Activated naive CD4-positive, alpha-beta T cell treated with anti-CD3 and anti-CD28 coated beads, Interleukin-2, amount 10 ng/mL, durations not matched to agents 7 days and 5 days (primary cell): ENCODE measurements around the gene CCL4L2.
"Not testable (repeated sequence)": the region's sequence is repeated elsewhere in the genome, so short reads cannot be mapped to it uniquely, and the experiment has no call there.

Experiments
- CTCF ChIA-PET: fragments of 350-600 bp; sonication (Branson Sonifier 250); formaldehyde crosslinking; loops from one replicate; lab custom pipeline; 2021; ENCODE audit warnings: antibody characterized with exemption; lab: Charles Lee
- DNase-seq: peaks from one replicate; pipeline ENCODE4 v3.0.0-alpha.2; 2020
- H3K27ac Mint-ChIP-seq: one replicate; pipeline ENCODE4 v1.8.0; 2021; ENCODE audit warnings: mild to moderate bottlenecking, moderate library complexity, mixed read lengths
- H3K27me3 Mint-ChIP-seq: one replicate; pipeline ENCODE4 v1.8.0; 2021; ENCODE audit warnings: mild to moderate bottlenecking, mixed read lengths
- H3K36me3 Mint-ChIP-seq: one replicate; pipeline ENCODE4 v1.8.0; 2021; ENCODE audit warnings: mixed read lengths
- H3K4me1 Mint-ChIP-seq: one replicate; pipeline ENCODE4 v1.8.0; 2021; ENCODE audit warnings: mixed read lengths
- H3K4me3 Mint-ChIP-seq: one replicate; pipeline ENCODE4 v1.8.0; 2021; ENCODE audit warnings: mild to moderate bottlenecking, moderate library complexity, mixed read lengths
- H3K9me3 Mint-ChIP-seq: one replicate; pipeline ENCODE4 v1.8.0; 2021; ENCODE audit warnings: mixed read lengths

Gene CCL4L2

DNA sequence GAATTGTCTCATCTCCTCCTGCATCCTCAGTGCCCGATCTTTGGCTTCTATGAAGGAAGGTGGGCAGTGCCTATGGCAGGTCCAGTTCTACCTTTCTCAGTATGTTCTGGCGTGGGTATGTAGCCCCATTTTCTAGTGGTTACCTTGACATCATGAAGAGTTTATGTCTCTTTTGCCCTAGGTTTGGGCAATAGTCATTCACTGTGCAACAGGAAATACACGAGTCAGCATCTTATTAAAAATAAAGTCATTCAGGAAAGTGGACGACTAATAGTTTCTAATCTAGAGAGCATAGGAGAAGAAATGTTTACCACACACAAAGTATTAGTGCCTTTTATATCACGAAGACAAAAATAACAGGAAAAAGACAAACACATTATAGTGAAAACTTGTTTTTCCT lies 20.9 kb upstream of the CCL4L2 start:
- H3K9me3 Mint-ChIP-seq, DNase-seq, H3K36me3 Mint-ChIP-seq, H3K4me1 Mint-ChIP-seq, H3K27ac Mint-ChIP-seq, CTCF ChIA-PET, H3K4me3 Mint-ChIP-seq: not testable (repeated sequence)
- peaks cover 56% of the 10 kb centered on the region for H3K27me3 Mint-ChIP-seq

DNA sequence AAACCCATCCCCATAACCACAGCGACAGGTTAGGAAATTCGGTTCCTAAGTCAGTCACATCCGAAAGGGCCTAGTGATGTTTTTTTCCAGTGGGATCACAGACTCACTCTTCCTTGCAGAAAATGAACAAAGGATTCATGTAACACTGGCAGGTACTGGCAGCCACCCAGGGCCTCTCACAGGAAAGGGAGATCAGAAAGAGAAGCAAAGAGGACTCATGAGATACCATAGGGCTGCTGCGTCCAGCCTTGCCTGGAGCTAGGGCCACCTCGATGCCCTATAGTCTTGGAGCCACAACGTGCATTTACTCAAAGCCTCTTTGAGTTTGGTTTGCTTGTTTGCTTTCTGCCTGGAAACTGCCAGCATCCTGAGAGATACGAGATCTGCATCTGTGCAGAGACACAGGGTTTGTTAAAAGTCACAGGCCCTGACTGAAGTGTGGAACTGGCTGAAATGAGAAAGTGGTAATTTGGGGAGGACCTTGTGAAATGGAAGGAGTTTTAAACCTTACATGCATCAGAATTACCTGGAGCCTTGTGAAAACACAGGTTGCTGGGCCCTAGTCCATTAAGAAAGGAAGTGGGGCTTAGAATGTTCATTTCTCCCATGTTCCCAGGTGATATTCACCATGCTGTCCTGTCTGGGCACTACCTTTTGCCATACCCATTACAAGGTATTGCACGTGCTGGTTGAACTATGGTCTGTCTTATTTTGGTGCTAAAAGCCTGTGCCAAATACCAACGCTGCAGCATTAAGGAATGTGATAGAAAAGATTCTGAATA lies 20.1 kb upstream of the CCL4L2 start:
- H3K27ac Mint-ChIP-seq, H3K36me3 Mint-ChIP-seq, H3K4me1 Mint-ChIP-seq, H3K4me3 Mint-ChIP-seq, CTCF ChIA-PET, H3K9me3 Mint-ChIP-seq, DNase-seq: not testable (repeated sequence)
- peaks cover 60% of the 10 kb centered on the region for H3K27me3 Mint-ChIP-seq

DNA sequence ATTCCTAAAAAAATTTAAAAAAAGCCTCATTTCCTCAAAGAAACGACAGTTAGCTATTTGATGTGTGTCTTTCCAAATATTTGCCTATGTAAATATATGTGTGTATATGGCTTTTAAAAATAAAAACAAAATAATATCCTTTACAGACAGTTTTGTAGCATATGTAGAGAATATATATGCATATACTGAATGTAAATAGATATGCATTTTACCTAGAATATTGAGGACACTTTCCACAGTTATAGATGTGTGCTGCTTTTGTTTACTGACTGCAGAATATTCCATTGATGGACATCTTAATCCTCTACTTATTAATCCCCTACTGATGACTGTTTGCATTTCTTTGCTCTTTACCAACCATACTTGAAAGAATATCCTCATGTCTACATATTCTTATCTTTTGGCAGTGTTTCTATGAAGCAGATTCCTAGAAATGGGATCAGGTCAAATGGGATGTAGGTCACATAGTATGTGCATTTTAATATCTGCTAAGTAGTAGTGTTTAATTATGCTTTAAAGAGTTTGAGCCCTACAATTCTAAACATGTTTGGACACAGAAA lies 17.6 kb upstream of the CCL4L2 start:
- CTCF ChIA-PET, result no interaction called here
- H3K9me3 Mint-ChIP-seq, result no peaks in the 10 kb centered on the region
- no peak overlapping the region for H3K27ac Mint-ChIP-seq
- H3K36me3 Mint-ChIP-seq, result no peaks in the 10 kb centered on the region
- peaks cover 2% of the 10 kb centered on the region for H3K4me1 Mint-ChIP-seq
- no peak for DNase-seq
- peaks cover 56% of the 10 kb centered on the region for H3K27me3 Mint-ChIP-seq
- no peak overlapping the region for H3K4me3 Mint-ChIP-seq

DNA sequence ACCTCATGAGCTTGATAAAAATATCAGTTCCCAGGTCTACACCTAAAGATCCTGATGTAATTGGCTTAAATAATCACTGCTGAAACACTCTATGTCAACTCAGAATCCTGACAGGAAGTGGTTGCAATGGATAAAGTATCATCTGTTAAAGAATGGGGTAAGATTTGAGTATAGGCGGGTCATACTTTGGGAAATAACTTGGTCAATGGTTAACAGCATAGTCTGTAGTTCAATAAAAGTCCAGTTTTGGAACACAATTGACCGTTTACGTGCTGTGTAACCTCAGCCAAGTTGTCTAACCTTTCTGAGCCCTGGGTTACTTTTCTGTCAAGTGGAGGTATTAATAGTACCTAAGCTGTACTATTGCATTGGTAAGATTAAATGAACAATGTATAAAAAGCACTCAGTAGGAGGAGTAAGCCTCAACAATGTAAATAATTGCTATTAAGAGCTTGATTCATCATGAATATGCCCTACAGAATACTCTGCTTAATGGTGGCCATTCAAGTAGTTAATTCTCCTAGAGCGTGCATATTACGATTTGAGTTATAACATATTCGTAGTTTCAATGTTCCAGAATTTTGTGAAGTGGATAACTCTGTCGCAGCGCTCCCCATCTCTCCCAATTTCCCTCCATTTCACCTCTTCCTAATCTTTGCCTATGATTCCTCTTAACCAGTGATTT lies 16.6 kb upstream of the CCL4L2 start:
- CTCF ChIA-PET, H3K9me3 Mint-ChIP-seq, H3K27ac Mint-ChIP-seq, H3K36me3 Mint-ChIP-seq, DNase-seq, H3K4me1 Mint-ChIP-seq, H3K4me3 Mint-ChIP-seq: not testable (repeated sequence)
- H3K27me3 Mint-ChIP-seq, result peaks cover 58% of the 10 kb centered on the region

DNA sequence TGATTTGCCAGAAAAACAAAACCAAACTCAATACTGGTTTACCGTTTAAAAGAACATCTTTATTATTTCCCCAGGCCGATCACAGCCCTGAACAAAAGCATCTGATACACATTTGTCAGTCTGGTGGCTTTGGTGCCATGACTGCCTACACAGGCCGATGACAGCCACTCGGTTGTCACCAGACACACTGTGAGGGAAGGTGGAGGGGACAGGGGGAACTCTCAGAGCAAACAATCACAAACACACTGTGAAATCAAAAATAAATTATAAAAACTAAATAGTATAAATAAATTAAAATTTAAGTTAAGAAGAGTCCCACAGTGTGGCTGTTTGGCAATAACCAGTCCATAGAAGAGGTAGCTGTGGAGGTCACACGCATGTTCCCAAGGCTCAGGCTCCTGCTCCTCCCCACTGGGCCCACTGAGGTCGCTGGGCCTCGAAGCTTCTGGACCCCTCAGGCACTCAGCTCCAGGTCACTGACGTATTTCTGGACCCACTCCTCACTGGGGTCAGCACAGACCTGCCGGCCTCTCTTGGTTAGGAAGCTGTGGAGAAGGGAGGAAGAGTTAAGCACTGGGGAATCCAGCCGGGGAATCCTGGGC lies 15.9 kb upstream of the CCL4L2 start:
- H3K4me3 Mint-ChIP-seq, H3K4me1 Mint-ChIP-seq, H3K36me3 Mint-ChIP-seq, DNase-seq, H3K9me3 Mint-ChIP-seq, H3K27ac Mint-ChIP-seq: not testable (repeated sequence)
- H3K27me3 Mint-ChIP-seq, result peaks cover 58% of the 10 kb centered on the region
- CTCF ChIA-PET, result interaction anchor here (1.1 kb wide), 1 partner anchor 11 kb away, joined by 3 read pairs; no protein-coding TSS in a partner anchor

DNA sequence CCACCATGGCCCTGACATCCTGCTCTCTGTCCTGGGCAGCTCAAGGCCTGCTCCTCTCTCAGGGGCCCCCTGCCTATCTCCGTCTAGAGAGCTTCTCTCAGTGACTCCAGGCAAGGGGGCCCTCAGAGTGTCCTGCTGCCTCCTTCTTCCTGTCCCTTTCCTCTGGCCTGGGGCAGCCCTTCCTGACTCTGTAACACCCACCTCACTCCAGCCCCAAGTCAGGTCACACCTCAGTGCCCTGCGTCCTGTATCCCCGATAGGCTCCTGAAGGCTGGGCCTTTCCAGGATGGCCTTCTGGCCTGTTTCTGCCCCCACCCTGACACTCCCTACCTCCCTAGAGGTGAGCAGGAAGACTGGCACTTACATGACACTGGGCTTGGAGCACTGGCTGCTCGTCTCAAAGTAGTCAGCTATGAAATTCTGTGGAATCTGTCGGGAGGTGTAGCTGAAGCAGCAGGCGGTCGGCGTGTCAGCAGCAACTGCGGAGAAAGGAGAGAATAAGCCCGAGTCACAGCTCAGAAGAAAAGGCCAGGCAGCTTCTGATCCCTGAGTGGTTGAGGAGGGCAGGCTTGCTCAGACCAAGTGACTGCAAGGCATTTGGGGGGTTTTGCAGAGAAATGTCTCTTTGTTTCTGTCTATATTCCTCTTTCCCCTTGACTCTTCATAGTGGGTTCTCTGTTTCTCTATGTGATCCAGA lies 15.3 kb upstream of the CCL4L2 start:
- no peak overlapping the region for H3K27ac Mint-ChIP-seq
- H3K4me3 Mint-ChIP-seq, result no peak overlapping the region
- no peaks in the 10 kb centered on the region for H3K36me3 Mint-ChIP-seq
- peaks cover 2% of the 10 kb centered on the region for H3K4me1 Mint-ChIP-seq
- H3K27me3 Mint-ChIP-seq, result peaks cover 54% of the 10 kb centered on the region
- H3K9me3 Mint-ChIP-seq, result no peaks in the 10 kb centered on the region
- no peak for DNase-seq
- CTCF ChIA-PET, result interaction anchor here (1.1 kb wide), 1 partner anchor 11 kb away, joined by 3 read pairs; no protein-coding TSS in a partner anchor

DNA sequence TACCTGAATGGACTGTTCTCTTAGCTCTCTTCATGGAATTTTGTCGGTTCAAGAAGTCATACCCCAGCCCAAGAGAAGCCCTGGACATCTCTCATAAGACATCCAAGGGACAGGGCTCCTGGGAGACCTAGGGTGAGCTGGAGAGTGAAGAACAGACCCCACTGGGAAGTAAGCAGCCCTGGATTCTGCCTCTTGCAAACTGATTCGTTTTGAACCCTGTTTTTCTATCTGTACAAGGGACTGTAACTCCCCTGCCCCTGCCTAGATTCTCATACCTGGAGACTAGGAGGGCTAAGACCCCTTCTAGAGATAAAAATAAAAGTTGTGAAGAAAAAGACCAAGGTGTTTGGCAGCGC lies 14.8 kb upstream of the CCL4L2 start:
- peaks cover 2% of the 10 kb centered on the region for H3K4me1 Mint-ChIP-seq
- no peaks in the 10 kb centered on the region for H3K9me3 Mint-ChIP-seq
- no peak for DNase-seq
- no peaks in the 10 kb centered on the region for H3K36me3 Mint-ChIP-seq
- CTCF ChIA-PET, result interaction anchor here (1.1 kb wide), 1 partner anchor 12 kb away, joined by 3 read pairs; no protein-coding TSS in a partner anchor
- peaks cover 56% of the 10 kb centered on the region for H3K27me3 Mint-ChIP-seq
- H3K27ac Mint-ChIP-seq, result no peak overlapping the region
- no peak overlapping the region for H3K4me3 Mint-ChIP-seq

DNA sequence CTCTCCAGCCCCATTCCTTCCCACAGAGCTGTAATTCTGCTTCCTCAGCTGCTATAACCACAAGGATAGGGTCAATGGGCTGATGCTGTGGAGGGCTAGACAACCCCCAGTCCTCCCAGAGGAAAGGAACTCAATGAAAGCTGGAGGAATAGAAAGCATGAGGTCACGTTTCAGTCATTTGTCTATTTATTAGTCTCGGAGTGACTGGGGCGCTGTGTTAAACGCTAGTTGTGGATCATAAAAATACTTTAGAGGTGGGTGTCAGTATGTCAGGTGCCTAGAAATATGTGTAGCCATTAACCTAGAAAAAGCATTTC lies 13.5 kb upstream of the CCL4L2 start:
- H3K4me3 Mint-ChIP-seq, result no peak overlapping the region
- DNase-seq, result no peak
- H3K27me3 Mint-ChIP-seq, result peaks cover 57% of the 10 kb centered on the region
- no peaks in the 10 kb centered on the region for H3K9me3 Mint-ChIP-seq
- no peak overlapping the region for H3K27ac Mint-ChIP-seq
- H3K4me1 Mint-ChIP-seq, result peaks cover 4% of the 10 kb centered on the region
- H3K36me3 Mint-ChIP-seq, result no peaks in the 10 kb centered on the region
- CTCF ChIA-PET, result no interaction called here

DNA sequence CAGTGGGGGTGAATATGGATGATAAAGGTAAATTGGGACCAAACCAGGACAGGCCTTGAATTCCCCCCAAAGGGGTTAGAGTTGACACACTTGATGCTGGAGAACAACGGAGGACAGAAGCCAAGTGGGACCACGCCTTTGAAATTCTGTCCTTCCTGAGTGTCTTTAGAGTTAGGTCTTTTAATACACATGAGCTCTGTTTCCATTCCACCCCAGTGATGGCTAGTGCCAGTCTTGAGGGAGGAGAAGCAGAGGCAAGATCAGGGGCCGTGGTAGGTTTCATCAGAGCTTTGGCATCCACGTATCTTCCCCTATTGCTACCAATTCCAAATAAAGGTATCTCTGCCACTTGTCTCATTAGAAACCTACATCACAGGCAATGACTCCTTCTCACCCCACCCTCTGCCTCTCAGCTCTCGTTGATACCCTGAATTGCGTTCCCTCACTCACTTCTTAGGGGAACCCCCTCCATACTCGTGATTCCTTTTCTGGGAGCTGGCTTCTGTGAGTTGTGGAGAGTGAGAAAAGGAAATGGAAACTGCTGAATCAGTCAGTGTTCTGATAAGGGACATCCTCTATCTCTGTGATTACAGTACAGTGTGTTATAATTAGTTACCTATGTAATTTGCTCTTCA lies 11.9 kb upstream of the CCL4L2 start:
- no peak overlapping the region for H3K4me3 Mint-ChIP-seq
- H3K9me3 Mint-ChIP-seq, result no peaks in the 10 kb centered on the region
- H3K36me3 Mint-ChIP-seq, result no peaks in the 10 kb centered on the region
- peaks cover 4% of the 10 kb centered on the region for H3K4me1 Mint-ChIP-seq
- DNase-seq, result no peak
- CTCF ChIA-PET, result no interaction called here
- no peak overlapping the region for H3K27ac Mint-ChIP-seq
- H3K27me3 Mint-ChIP-seq, result peaks cover 58% of the 10 kb centered on the region

DNA sequence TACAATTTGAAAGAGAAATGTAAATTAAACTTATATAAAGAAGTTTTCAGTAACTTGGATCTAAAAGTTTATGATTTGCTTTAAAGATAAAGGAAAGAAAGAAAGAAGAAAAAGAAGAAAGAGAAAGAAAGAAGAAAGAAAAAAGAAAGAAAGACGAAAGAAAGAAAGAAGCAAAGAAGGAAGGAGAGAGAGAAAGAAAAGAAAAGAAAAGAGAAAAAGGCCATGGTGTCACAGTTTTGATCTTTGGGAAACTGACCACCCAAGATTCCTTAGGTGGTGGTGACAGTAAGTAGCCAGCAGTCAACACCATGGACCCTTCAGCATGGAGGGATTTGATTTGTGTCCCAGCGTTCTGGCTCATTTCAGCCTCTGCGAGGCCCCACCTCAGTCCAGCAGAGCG lies 9.8 kb upstream of the CCL4L2 start:
- H3K36me3 Mint-ChIP-seq, H3K27ac Mint-ChIP-seq, CTCF ChIA-PET: not testable (repeated sequence)

DNA sequence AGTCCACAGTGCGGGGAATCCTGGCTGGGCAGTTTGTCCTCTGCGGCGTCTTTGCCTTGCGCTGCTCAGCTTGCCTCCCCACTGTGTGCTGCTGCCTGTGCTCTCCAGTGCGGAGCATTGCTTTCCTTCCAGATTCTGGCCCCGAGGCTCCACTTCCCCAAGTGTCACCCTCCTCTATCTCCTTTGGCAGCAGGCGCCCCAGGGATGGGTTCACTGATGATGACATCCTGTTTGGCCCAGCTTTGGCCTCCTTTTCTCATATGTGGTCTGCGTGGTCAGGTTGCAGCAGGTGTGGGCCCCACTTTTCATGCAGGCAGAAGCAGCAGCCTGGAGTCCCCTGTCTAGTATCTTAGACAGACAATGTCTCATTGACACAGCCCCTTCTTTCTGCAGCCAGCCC lies 9.4 kb upstream of the CCL4L2 start:
- H3K4me3 Mint-ChIP-seq, H3K27ac Mint-ChIP-seq, H3K9me3 Mint-ChIP-seq, H3K36me3 Mint-ChIP-seq, H3K4me1 Mint-ChIP-seq, CTCF ChIA-PET, DNase-seq: not testable (repeated sequence)
- H3K27me3 Mint-ChIP-seq, result peaks cover 46% of the 10 kb centered on the region

More for the DNA sequence above, 9.8 kb upstream of the CCL4L2 start:
- H3K9me3 Mint-ChIP-seq, H3K4me3 Mint-ChIP-seq, DNase-seq, H3K4me1 Mint-ChIP-seq: not testable (repeated sequence)
- H3K27me3 Mint-ChIP-seq, result peaks cover 49% of the 10 kb centered on the region

DNA sequence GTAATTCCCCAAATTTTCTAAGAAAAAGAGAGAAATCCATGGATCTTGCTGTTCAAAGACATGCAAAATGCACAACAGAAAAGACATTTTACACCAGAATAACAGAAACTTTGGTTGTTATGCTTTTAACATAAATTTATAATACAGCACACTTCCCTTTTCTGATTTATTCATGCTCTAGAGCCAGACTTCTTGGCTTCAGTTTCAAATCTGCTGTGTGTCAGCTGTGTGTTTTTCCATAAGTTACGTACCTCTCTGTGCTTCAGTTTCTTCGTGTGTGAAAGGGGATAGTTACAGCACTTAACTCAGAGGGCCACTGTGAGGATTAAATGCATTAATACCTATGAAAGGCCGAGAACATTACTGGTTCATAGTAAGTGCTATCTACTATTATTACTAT lies 7.5 kb upstream of the CCL4L2 start:
- Mint-ChIP-seq H3K36me3 (no peaks in the 10 kb centered on the region), H3K27me3 (peaks cover 36% of the 10 kb centered on the region), H3K4me3 (no peak overlapping the region), H3K9me3 (no peaks in the 10 kb centered on the region), H3K27ac (no peak overlapping the region), H3K4me1 (peaks cover 4% of the 10 kb centered on the region)
- CTCF ChIA-PET, result no interaction called here
- no peak for DNase-seq

DNA sequence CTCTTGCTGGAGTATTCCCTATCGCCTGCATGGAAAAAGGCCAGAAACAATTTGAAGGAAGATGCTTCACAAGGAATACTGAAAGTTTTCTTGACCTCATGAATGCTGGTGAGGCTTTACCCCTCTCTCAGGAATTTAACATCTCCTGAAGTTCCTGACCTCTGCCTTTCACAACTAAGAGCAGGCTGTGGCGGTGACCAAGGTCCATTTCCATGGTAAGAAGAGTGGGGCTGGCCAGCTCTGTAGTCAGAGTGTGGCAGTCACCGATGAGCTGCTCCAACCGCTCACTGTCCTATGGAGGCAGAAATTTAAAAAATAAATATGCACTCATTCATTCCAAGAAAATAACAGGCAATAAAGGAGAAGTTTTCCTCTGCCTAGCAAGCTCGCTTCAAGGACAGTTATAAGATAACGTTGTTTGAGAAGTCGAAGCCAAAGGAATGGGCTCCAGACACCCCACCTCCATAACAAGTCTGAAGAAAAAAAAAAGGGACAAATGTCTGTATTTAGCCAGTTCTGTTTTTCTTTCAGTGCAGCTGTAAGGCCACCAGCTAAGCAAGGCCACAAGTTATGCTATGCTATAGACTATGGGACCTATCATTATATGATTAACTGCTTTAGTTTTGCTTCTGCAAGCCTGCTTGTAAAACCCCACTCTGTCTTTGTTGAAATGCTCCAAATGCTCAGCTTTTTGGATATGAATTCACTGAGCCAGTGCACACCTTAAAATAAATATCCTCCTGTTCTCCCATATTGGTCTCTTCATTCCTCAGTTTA lies 6.0 kb upstream of the CCL4L2 start:
- Mint-ChIP-seq H3K9me3 (no peaks in the 10 kb centered on the region), H3K4me3 (no peak overlapping the region), H3K4me1 (peaks cover 4% of the 10 kb centered on the region), H3K27ac (no peak overlapping the region), H3K27me3 (peaks cover 32% of the 10 kb centered on the region), H3K36me3 (no peaks in the 10 kb centered on the region)
- CTCF ChIA-PET, result no interaction called here
- DNase-seq, result no peak
